SK-N-SH treated with all-trans-retinoic acid at 6 μM for 48 hours (cell line): Measurements from ENCODE around the gene DOCK7.

ENCODE experiments used
- ARNTL ChIP-seq: fragments of 450-650 bp; formaldehyde crosslinking; IDR thresholded peaks from 2 replicates; pipeline ENCODE4 v1.5.0; 2020; ENCODE audit warnings: low read depth, mild to moderate bottlenecking, moderate library complexity, borderline replicate concordance
- CREB5 ChIP-seq: fragments of 250-450 bp; sonication (Bioruptor Pico); IDR thresholded peaks from 2 replicates; pipeline ENCODE4 v1.5.1; 2020; ENCODE audit warnings: low read depth, mild to moderate bottlenecking, moderate library complexity
- CSRNP3 ChIP-seq: fragments of 250-450 bp; sonication (Bioruptor Pico); IDR thresholded peaks from 2 replicates; pipeline ENCODE4 v1.5.1; 2021; ENCODE audit warnings: mild to moderate bottlenecking, moderate library complexity
- ISL1 ChIP-seq: fragments of 250-450 bp; sonication (Bioruptor Pico); IDR thresholded peaks from 2 replicates; pipeline ENCODE4 v2.1.2; 2022; ENCODE audit warnings: mild to moderate bottlenecking, moderate library complexity
- OSR1 ChIP-seq: fragments of 250-450 bp; sonication (Bioruptor Pico); IDR thresholded peaks from 2 replicates; pipeline ENCODE4 v1.8.0; 2022; ENCODE audit warnings: moderate library complexity, mild to moderate bottlenecking, inconsistent platforms
- PATZ1 ChIP-seq: fragments of 250-450 bp; sonication (Bioruptor Pico); IDR thresholded peaks from 2 replicates; pipeline ENCODE4 v1.8.0; 2020; ENCODE audit warnings: mild to moderate bottlenecking, moderate library complexity, borderline replicate concordance
- RARB ChIP-seq: fragments of 250-450 bp; sonication (Bioruptor Pico); IDR thresholded peaks from 2 replicates; pipeline ENCODE4 v1.8.0; 2021; ENCODE audit warnings: mild to moderate bottlenecking, moderate library complexity
- TOX ChIP-seq: fragments of 250-450 bp; sonication (Bioruptor Pico); IDR thresholded peaks from 2 replicates; pipeline ENCODE4 v1.8.0; 2021; ENCODE audit warnings: mild to moderate bottlenecking, moderate library complexity, borderline replicate concordance
- TSHZ2 ChIP-seq: fragments of 250-450 bp; sonication (Bioruptor Pico); IDR thresholded peaks from 2 replicates; pipeline ENCODE4 v1.5.0; 2020; ENCODE audit warnings: mild to moderate bottlenecking, moderate library complexity
- ZC3H10 ChIP-seq: fragments of 250-450 bp; sonication (Bioruptor Pico); IDR thresholded peaks from 2 replicates; pipeline ENCODE4 v1.5.1; 2021; ENCODE audit warnings: mild to moderate bottlenecking, moderate library complexity
- ZFP3 ChIP-seq: fragments of 250-450 bp; sonication (Bioruptor Pico); IDR thresholded peaks from 2 replicates; pipeline ENCODE4 v1.5.0; 2020; ENCODE audit warnings: mild to moderate bottlenecking, moderate library complexity
- ZFP30 ChIP-seq: fragments of 450-650 bp; formaldehyde crosslinking; IDR thresholded peaks from 2 replicates; pipeline ENCODE4 v1.5.0; 2022; ENCODE audit warnings: mild to moderate bottlenecking, moderate library complexity
- ZNF565 ChIP-seq: fragments of 450-650 bp; formaldehyde crosslinking; conservative IDR thresholded peaks from 2 replicates; pipeline ENCODE4 v1.5.0; 2020; ENCODE audit warnings: low read depth, mild to moderate bottlenecking, moderate library complexity
- ZNF70 ChIP-seq: fragments of 450-650 bp; formaldehyde crosslinking; IDR thresholded peaks from 2 replicates; pipeline ENCODE4 v1.5.0; 2020; ENCODE audit warnings: mild to moderate bottlenecking, moderate library complexity

GRCh38 chr1:62435231-62436038 lies 252.8 kb downstream of the DOCK7 start:
- TF ChIP-seq ZNF565 (CRISPR knock-in tag) (no peak), CREB5 (CRISPR knock-in tag) (no peak), ZNF70 (CRISPR knock-in tag) (no peak), ARNTL (no peak), OSR1 (no peak), ZC3H10 (no peak), TOX (CRISPR knock-in tag) (no peak), TSHZ2 (no peak), ZFP3 (no peak), ZFP30 (CRISPR knock-in tag) (no peak), RARB (CRISPR knock-in tag) (no peak), CSRNP3 (no peak), PATZ1 (CRISPR knock-in tag) (no peak), ISL1 (CRISPR knock-in tag) (no peak)
